GM19023 (cell line): ENCODE measurements around the gene CIAO2B.
"Not testable (repeated sequence)": the region's sequence is repeated elsewhere in the genome, so short reads cannot be mapped to it uniquely, and the experiment has no call there.

Source experiments
- ATAC-seq: cut with Tn5 transposase; IDR thresholded peaks from one replicate; pipeline ENCODE4 v1.9.1; 2021; ENCODE audit warnings: mild to moderate bottlenecking, moderate library complexity; ENCODE audit not compliant: unreplicated experiment

The CIAO2B gene

DNA sequence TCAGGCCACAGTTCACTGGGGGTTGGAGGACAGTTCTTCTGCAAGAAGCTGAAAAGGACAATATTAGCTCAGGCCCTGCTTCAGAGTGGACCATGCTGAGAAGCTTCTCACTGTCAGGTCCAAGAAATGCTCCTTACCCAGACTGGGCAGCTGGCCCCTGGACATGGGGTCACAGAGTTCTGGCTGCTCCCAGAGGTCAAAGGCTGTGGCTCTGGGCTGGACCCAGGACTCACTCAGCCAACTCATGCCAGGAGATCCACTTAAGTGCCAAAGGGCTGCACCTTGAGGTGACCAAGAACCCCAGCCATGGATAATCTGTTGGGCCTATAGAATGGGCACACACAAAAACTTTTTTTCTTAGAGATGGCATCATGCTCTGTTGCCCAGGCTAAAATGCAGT lies 5.2 kb upstream of the CIAO2B start:
- no peak for ATAC-seq

DNA sequence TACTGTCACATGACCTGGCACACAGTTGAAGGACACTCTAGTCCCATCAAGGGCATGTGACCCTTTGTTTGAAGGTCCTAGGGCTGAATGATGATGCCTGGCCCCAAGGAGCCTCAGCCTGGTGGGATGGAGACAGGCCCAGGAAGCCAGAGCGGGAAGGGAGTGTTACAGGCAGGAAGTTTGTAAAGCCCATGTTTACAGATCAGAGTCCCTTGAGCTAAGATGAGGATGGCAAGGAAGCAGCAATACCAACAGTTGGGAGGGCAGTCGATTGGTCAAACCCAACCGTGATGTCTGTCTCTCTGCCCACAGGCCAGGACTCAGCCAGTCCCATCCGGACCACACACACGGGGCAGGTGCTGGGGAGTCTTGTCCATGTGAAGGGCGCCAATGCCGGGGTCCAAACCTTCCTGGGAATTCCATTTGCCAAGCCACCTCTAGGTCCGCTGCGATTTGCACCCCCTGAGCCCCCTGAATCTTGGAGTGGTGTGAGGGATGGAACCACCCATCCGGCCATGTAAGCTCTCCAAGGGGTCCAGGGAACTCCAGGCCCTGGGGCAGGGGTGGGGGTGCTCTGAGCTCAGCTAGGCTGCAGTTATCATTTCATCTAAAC lies 3.6 kb upstream of the CIAO2B start:
- ATAC-seq = no peak

DNA sequence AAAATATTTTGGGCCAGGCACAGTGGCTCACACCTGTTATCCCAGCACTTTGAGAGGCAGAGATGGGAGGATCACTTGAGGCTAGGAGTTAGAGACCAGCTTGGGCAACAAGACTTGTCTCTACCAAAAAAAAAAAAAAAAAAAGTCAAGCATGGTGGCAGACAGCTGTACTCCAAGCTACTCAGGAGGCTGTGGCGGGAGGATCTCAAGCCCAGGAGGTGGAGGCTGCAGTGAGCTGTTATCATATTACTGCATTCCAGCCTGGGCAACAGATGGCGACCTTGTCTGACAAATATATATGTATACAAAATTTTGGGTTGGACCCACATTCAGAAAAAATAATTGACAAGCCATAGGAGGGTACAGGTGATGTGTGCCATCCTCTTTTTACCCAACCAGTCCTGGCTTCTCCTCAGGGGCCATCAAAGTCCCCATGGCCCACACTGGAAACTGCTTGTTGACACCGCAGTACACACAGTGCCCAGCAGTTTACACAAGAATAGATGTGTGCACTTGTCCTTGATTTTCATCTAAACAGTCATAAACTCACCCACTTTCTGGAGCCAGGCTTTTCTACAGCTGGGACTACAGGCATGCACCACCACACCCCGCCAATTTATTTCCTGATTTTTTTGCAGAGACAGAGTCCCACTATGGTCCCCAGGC lies 2.8 kb upstream of the CIAO2B start:
- no peak for ATAC-seq

DNA sequence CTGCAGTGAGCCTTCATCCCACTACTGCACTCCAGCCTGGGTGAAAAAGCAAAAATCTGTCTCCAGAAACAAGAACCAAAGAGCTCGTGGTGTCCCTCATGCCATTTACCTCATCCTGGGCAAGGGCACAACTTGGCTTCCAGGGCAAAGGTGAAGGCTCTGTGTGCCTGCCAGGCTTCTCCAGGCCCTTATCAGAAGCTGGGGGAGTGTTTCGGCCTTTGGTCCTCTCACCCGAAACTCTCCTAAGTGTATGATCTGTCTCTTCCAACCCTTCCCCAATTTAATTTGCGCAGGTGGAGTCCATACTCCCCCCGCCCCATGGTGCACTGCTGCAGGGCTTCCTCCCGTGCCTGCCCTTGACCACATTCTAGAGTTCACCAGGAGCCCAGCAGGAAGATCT lies 2.3 kb upstream of the CIAO2B start:
- no peak for ATAC-seq

DNA sequence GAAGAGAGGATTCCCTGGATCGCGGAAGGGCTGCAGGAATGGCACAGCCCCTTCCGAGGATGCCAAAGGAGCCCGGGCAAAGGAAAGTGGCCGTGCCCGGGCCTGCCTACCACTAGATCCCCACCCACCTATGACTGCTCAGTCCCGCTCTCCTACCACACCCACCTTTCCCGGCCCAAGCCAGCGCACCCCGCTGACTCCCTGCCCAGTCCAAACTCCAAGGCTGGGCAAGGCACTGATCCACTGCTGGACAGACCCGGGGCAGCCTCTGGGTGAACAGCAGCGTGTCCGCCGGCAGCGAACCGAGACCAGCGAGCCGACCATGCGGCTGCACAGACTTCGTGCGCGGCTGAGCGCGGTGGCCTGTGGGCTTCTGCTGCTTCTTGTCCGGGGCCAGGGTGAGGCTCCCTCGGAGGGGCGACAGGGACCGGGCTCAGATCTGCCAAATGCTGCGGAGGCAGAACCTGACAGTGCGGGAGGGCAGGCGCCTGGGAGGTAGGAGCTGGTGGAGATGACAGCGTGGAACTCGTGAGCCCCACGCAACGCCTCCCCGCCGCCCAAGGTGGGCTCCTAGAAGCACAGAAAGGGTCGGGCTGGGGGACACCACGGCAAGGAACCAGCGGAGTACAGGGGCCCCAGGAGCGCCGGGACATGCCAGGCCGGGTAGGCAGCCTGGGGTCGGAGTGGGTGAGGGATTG lies 1.3 kb upstream of the CIAO2B start, which contains the start of gene CES2:
CES2 (plus strand) TSS at position 203 of the 698 bp plus-strand sequence; CDS start at position 323, 120 bp downstream.
- ATAC-seq = no peak

DNA sequence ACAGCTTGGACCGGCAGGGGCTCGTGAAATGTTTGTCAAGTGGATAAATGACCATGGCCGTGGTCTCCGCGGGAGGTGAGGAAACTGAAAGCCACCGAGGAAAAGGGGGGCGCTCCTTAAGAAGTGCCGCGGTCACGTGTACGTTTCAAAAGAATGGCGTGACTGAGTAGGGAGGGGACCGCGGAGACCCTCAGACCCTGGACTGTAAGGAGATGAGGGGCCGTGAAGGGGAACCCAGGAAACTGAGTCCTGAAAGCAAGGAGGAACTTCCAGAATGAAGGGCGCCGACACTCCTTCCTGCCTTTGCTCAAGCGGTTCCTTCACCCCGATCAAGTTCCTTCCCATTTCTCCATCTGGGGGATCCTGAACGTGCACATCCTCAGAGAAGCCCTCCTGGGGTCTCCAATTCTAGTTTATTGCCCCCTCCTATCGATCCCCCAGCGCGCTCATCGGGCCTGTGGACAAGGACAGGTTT lies 674 bp upstream of the CIAO2B start:
- not testable (repeated sequence) for ATAC-seq

DNA sequence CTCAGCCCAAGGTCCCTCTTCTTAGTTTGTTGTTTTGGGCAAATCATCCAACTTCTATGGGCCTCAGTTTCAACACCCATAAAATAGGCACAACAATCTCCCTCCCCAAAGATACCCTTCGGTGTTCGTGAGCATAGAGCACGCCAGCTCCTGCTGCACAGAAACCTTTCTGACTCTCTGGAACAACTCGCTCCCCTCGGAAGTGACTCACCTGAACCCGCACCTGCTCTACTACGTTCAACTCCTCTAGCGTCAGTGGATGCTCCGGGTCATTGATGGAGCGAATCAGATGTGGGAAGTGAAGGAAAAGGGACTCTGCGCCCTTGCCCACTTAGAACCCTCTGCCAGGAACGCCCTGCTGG lies 445 bp downstream of the CIAO2B start:
- ATAC-seq = peak; percentile 20

DNA sequence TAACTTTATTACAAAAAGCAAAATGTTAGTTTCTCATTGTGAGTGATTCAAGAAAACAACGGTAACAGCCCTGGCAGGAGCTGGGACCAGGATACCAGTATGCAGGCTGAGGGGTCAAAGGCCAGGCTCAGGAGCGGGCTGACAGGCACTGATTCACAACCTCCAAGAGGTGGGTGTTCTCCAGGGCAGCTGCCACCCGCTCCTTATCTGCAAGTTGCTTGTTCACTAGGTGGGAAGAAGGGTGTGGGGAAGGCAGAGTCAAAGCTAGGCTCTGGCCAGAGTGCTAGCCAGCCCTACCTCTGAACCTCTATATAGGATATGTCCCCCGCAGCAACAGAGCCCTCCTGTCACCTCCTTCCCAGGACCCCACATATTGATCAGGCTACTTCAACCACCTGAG lies 2.1 kb downstream of the CIAO2B start:
- no peak for ATAC-seq

DNA sequence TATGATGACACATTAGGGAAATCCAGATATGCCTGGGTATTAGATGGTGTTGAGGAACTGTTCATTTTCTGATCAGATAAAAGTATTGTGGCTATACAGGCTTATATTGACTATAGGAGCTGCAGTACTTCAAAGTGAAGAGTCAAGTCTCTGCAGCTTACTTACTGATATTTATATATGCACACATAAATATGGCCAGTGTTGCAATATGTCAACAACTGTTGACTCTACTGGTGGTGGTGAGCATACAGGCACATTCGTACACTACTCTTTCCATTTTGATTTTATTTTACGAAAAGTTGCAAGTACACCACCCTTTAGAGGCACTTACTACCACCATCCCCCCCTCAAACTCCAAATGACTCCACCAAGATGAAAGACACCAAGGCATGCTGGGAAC lies 2.5 kb downstream of the CIAO2B start:
- ATAC-seq = no peak

DNA sequence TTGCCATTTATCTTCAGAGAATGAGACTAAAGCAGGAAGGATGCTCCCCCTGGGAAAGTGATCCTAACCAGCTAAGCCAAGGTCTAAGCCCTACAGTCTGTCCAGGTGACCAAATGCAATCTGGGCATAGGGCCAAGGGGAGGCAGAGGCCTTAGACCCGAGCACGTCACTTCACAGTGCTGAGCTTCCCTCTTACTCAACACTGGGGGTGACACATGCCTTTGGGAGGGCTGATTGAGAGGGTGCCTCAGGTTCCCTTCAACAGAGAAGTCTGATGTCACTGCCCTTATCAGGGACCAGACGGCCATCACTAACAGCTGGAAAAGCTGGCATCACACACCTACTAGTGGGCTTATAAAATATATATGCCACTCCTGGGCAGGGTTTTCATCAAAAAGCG lies 4.0 kb downstream of the CIAO2B start:
- no peak for ATAC-seq

DNA sequence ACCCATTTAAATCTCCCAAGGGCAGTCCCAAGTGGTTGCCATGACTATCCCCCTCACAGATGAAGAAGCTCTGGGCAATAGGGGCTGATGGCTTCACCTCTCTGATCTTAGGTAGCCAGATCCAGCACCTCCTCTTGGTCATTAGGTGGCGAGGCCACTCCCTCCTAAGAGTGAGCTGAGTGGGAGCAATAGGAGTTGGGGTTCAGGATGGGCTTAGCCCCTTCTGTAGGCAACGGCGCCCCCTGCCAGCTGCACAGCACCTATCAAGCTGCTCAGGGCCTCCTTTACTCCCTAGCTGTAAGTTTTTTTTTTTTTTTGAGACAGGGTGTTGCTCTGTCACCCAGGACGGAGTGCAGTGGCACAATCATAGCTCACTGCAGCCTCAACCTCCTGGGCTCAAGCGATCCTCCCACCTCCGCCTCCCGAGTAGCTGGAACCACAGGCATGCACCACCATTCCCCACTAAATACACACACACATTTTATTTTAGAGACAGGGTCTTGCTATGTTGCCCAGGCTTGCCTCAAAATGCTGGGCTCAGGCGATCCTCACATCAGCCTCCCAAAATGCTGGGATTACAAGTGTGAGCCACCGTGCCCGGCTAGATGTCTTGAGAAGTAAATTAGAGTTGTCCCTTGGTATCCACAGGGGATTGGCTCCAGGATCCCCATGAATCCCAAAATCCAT lies 5.4 kb downstream of the CIAO2B start:
- ATAC-seq = no peak

DNA sequence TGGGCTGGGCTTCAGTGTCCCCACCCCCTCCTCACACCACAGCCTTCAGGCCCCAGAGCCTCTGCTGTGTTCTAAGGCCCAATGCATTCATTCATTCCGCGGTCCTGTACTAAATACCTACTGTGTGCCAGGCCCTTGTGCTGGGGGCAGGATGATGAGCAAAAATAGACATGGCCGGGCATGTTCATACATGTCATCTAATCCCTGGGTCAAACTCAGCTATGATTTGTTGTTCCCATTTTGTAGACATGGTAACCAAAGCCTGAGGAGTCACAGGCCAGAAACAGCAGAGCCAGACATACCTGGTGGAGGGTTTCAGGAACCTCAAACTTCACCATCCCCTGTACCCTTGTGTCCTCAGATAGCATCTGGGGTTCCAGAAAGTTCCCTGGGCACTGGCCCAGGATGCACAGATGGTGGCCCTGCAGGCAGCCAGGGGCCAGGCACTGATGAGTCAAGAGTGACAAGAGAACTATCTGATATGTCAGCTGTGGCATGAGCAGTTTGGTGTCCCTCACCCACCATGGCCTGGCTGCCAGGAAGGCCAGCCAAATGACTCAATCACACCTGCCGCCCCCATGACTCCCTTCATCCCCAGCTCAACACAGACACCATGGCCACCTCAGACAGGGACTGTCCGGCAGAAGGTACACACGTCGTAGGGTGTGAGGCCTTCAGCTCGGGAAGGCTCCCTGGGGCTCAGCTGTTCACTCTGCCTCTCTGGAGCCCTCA lies 6.1 kb downstream of the CIAO2B start:
- ATAC-seq = no peak

DNA sequence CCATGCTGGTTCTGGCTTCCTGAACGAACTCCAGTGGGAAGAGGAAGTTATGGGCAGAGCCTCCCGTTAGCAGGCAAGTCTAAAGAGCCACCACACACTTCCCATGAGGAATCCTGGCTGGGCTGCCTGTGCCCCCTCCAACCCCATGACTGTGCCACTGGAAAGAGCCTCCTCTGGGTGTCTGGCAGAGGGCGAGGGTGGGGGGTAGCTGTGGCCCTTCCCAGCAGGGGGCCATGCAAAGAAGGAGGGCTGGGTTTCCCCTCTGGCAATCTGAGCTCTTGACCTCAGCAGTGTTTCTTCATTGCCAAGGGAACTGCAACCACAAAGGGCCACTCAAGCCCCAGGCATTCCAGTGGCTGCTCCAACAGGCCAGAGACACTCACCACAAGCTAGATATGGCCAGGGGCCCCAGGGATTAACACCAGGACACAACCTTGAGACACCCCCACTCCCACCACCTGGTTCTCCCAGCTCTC lies 7.2 kb downstream of the CIAO2B start:
- ATAC-seq = no peak

DNA sequence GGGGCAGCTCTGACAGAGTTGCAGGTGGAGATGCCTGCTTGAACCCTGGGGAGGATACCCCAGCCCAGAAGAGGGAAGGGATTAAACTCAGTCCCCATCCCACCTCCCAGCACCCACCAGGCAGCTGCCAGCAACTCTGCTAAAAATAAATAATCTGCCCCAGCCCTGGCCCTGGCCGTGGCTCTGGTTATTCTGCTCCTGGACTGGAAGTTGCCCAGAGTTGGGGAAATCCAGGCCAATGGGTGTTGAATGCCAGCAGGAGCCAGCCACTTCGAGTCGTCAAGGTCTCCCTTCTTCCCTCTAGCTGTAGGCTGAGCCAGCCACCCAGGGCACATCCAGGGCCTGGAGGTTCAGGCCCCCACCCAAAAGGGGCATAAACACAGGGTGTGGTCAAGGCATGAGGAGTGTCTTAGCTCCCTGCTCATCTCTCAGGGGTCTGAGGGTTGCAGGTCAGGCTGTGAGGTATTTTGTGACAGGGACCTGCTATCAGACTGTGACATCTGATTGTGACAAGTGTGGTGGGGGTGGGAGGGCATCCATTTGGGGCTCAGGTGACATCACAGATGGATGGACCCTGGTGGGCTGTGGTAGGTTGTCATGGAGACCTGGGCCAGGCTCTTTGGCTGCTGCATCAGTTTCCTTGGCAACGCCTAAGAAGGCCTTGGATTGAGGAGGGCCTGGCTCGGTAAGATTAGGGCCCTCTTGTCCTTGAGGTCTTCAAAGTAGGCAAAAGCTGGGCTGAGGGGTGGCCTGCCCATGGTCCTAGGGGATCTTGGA lies 7.8 kb downstream of the CIAO2B start:
- no peak for ATAC-seq

DNA sequence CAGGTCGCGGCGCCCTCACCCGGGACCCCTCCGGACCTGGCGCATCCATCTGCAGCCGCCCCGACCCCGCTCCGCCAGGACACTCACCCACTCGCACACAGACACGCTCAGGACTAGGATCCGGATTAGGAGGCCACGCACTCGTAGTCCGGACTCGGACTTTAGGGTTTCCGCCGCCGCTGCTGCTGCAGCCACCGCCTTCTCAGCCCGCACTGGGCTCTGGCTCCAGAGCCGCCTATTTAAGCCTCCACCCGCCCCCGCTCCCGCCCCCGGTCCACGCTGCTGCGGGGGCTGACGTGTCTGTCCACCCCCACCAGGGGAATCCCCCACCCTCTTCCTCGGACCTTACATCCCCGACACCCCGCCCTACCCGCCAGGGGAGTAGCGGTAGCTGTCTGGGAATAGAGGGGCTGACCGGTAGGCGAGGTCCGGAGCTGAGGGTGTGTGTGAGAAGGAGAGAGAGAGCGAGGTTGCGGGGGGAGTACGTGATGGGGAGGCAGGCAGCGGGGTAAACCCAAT lies 8.8 kb downstream of the CIAO2B start, which contains the start of gene RRAD:
RRAD (minus strand) TSS at position 214 of the 519 bp plus-strand sequence. CDS start 356 bp downstream, outside the sequence.
- ATAC-seq = peak; percentile 32

DNA sequence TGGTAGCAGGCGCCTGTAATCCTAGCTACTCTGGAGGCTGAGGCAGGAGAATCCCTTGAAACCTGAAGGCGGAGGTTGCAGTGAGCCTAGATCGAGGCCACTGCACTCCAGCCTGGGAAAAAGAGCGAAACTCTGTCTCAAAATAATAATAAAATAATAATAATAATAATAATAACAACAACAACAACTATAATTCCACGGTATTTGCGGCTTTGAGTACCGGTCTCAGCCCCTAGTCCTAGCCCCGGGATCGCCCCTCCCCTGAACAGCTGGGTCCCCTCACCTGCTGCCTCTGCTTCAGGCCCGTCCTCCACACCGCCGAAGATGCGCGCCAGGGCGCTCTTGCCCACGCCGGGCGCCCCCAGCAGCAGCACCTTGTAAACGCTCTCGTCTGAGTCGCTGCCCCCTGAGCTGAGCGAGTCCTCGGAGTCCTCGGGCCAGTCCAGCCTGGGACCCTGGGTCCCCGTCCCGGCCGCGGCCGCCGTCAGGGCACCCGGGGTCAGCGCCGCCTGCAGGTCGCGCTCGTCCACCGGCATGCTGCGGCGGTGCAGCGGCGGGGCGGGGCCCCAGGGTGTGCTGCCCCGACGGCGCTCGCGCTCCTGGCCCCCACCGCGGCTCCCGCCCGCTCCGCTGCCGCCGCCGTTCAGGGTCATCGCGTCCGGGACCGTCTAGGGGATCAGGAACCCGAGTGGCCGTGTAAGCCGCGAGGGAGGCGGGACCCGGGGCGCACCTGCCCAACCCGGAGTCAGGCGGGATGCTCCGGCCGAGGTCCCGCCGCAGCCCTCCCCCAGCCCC lies 9.5 kb downstream of the CIAO2B start:
- ATAC-seq = peak; percentile 40

DNA sequence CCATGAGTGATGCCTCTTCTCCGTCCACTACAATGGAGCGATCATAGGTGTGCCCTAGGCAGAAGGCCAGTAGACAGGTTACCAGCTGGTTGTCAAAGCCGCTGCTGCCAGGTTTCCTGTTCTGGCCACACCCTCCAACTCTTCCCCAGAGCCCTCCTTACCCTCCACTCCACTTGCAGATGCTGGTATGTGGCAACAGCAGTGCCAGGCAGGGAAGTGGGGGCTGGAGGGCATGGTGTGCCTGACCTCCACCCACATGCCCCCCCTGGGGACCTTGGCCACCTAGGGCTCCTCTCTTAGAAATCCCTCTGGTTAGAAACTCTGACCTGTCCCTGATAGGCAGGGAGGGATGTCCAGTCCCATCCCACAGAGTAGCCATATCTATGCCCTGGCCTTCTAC lies 10.3 kb downstream of the CIAO2B start:
- no peak for ATAC-seq

DNA sequence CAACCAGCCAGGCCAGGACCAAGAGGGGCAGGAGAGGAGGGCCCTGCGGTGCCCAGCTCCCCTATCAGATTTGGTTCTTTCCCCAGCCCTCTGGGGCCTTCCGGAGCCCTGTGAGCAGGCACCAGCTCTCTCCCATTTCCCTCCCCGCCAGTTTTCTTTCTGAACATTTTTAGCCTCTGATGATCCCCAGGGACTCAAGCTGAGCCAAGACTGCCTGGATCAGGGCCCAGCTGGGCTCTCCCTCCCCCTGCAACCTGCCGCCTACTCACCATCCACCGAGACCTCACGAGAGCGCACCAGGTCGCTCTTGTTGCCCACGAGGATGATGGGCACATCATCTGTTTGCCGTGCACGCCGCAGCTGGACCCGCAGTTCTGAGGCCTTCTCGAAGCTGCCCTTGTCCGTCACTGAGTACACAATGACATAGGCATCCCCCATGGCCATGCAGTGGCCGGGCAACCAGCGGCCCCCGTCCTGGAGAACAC lies 10.9 kb downstream of the CIAO2B start:
- no peak for ATAC-seq
